Ovary (tissue), 10 donors: Measurements from ENCODE around the gene PPP1R2B. TPM values are rescaled to one million over a fixed set of nuclear protein-coding genes. Genes with fewer than 3 reads are reported as not detected.

Source experiments
- DNase-seq, 5 donors: peaks; one replicate each; pipeline ENCODE4 v3.0.0-alpha.2; 2019 to 2020
- H3K27ac ChIP-seq, 2 donors: fragments of 200-600 bp; one replicate each; pipeline versions ENCODE4 v1.5.1 to v1.8.0; 2019 to 2022
- H3K27me3 ChIP-seq: fragments of 200-600 bp; one replicate; pipeline ENCODE4 v1.8.0; 2022
- H3K36me3 ChIP-seq: fragments of 200-600 bp; sonication (generic); one replicate; pipeline ENCODE4 v1.5.1; 2019
- H3K4me1 ChIP-seq: one replicate; pipeline ENCODE4 v1.8.1; 2013; ENCODE audit warnings: mild to moderate bottlenecking, moderate library complexity; ENCODE audit not compliant: insufficient read depth
- H3K4me3 ChIP-seq: fragments of 200-600 bp; sonication (generic); one replicate; pipeline ENCODE4 v1.5.1; 2017
- H3K9me3 ChIP-seq, 2 donors: fragments of 200-600 bp in 1 of 2; sonication (generic) in 1 of 2; one replicate each; pipeline versions ENCODE4 v1.5.1 to v1.8.1; 2013 to 2019; ENCODE audit warnings: mild to moderate bottlenecking in 1 of 2, moderate library complexity in 1 of 2
- CTCF ChIP-seq, 3 donors: fragments of 450-650 bp in 2 of 3; fragments of 200-600 bp in 1 of 3; IDR thresholded peaks; one replicate each; pipeline versions ENCODE4 v1.5.1 to v1.8.0; 2016 to 2022; ENCODE audit warnings: antibody characterized with exemption in 3 of 3, mild to moderate bottlenecking in 1 of 3
- EP300 ChIP-seq: sonication (generic); formaldehyde crosslinking; IDR thresholded peaks from one replicate; pipeline ENCODE4 v1.6.1; 2017; ENCODE audit warnings: antibody characterized with exemption
- POLR2A ChIP-seq: fragments of 450-650 bp; IDR thresholded peaks from one replicate; pipeline ENCODE4 v1.6.1; 2017; ENCODE audit warnings: antibody characterized with exemption, mild to moderate bottlenecking, moderate library complexity
- WGBS, 3 donors: extraction: QIAGEN DNeasy Blood & Tissue Kit in 1 of 3; methylation state at CpG; one replicate each; pipeline versions ENCODE4 v1.1.5 to v1.1.7; 2013 to 2017; 5-methylcytosine and 5-hydroxymethylcytosine counted together
- intact Hi-C, 4 donors: fragments of 100-400 bp; cut with DNase I; formaldehyde crosslinking; loops; one replicate each; pipeline versions ENCODE4 v1.11.0 to v1.15.1; 2022 to 2023
- long read RNA-seq, 3 donors: library from polyadenylated mRNA in 2 of 3; unstranded in 2 of 3; transcript quantifications; one replicate each; pipeline ENCODE4 v2.0.0 and lab custom pipeline, GENCODE V29; 2021 to 2026
- polyA plus RNA-seq, 2 donors: library from polyadenylated mRNA; stranded (reverse); fragments of 200-250 nt in 1 of 2; fragments of 350-450 nt in 1 of 2; fragmentation: Illumina TruSeq in 1 of 2; extraction: RNeasy Lipid Tissue Mini Kit (QIAGEN cat#74804) in 1 of 2; gene quantifications; one replicate each; pipeline ENCODE4 v1.2.3, GENCODE V29; 2013 to 2014
- total RNA-seq, 7 donors: library from RNA; depleted of rRNA in 2 of 7; stranded (reverse); fragments of >200 nt in 2 of 7; fragmentation: NEBNext Ultra II Directional in 3 of 7; extraction: Animal tissue kit (Norgen Biotek cat#: 25700) in 3 of 7; gene quantifications; one replicate each; pipeline versions ENCODE4 v1.1.0 to v1.2.4, GENCODE V29; 2016 to 2023
- donor health status: DM: no; HTN: no; CAD: no; lungs with moderate emphysema.
- donor health status: DM: no; HTN: no; CAD: no.
- donor health status: Bipolar disorder and iron deficiency.
- donor health status: DM: yes; HTN: yes; CAD: no.
- donor health status: DM: no; HTN: no; CAD: no.
- donor health status: DM: yes; HTN: yes; CAD: no.

PPP1R2B gene
- total RNA-seq (not detected), polyA plus RNA-seq (not detected)
- long read RNA-seq, donor 1 = 0 reads
- long read RNA-seq, donor 2 = 0 reads
- long read RNA-seq, donor 3 = 0 reads

DNA sequence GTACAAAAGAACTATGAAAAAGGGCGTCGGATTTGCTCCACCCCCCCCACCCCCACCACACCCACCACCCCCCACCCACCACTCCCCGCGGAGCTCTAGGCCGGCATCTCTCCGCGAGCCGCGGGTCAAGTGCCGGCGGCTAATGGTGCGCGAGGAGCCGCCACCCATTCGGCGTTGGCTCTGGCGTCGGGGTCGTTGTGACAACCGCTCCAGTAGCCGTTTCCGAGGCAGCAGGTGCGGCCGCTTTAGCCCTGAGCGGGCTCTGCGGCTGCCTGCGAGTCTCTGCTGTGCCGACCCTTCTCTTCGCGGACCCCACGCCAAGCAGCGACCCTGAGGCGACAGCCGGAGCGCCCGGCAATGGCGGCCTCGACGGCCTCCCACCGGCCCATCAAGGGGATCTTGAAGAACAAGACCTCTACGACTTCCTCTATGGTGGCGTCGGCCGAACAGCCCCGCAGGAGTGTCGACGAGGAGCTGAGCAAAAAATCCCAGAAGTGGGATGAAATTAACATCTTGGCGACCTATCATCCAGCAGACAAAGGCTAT is at the start of gene PPP1R2B:
PPP1R2B (plus strand) TSS at position 90 of the 546 bp plus-strand sequence; CDS start at position 358, 268 bp downstream.
- no peak within 1 kb of the TSS for H3K4me3 ChIP-seq
- no peak within 1 kb of the TSS for H3K27ac ChIP-seq
- no peak for DNase-seq
- H3K9me3 ChIP-seq = peaks cover 0 to 3% of the 10 kb centered on the region in 2 donors
- WGBS, 3 donors = 42 to 68% (median 53%) methylated on average over 48 of the region's 48 CpGs
- intact Hi-C loops = no loop called here
- H3K36me3 ChIP-seq = no peaks in the 10 kb centered on the region
- H3K4me1 ChIP-seq = no peaks in the 10 kb centered on the region
- no peaks in the 10 kb centered on the region for H3K27me3 ChIP-seq
- TF ChIP-seq POLR2A (no peak), CTCF (IDR thresholded peaks at IDR 0.05) (no peak), EP300 (no peak)

- Histone ChIP-seq H3K4me1 (no peaks in the 10 kb centered on the region), H3K9me3 (no peaks in the 10 kb centered on the region), H3K4me3 (no peak overlapping the region), H3K27ac (no peak overlapping the region), H3K36me3 (no peaks in the 10 kb centered on the region), H3K27me3 (no peaks in the 10 kb centered on the region)
- 78 to 84% (median 81%) methylated on average over 3 of the region's 3 CpGs for WGBS, 3 donors
- TF ChIP-seq POLR2A (no peak), EP300 (no peak), CTCF (IDR thresholded peaks at IDR 0.05) (no peak)
- intact Hi-C loops = no loop called here
- DNase-seq = no peak
Measured at GRCh38 chr5:156800929-156801328, 49.2 kb upstream of the PPP1R2B start.

DNA sequence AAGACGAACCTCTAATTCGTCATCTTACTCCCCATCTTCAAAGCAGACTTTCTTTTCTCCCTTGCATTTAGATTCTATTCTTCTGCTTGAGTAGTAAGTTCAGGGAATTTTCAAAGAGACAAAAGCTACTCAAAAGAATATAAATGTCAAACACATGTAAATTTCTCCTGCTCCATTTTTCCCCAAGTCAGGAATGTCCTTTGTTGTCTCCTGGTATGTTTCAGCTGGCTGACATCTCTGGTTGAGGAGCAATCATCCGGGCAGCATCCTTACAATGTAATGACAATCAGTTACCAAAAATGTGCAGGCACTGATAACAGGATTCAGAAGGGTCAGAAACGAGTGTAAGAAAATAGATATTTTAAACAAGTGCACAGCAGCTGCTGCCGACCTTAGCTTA is 47.6 kb upstream of the PPP1R2B start:
- Histone ChIP-seq H3K27me3 (no peaks in the 10 kb centered on the region), H3K4me1 (no peaks in the 10 kb centered on the region), H3K36me3 (no peaks in the 10 kb centered on the region), H3K9me3 (no peaks in the 10 kb centered on the region), H3K27ac (no peak overlapping the region), H3K4me3 (no peak overlapping the region)
- no peak for TF ChIP-seq POLR2A
- intact Hi-C loops = no loop called here
- DNase-seq = no peak
- WGBS, 3 donors = 58 to 60% (median 60%) methylated on average over 5 of the region's 5 CpGs

- Histone ChIP-seq H3K36me3 (no peaks in the 10 kb centered on the region), H3K4me1 (no peaks in the 10 kb centered on the region), H3K4me3 (no peak overlapping the region), H3K9me3 (no peaks in the 10 kb centered on the region), H3K27me3 (no peaks in the 10 kb centered on the region), H3K27ac (no peak overlapping the region)
- 19 to 34% (median 21%) methylated on average over 2 of the region's 2 CpGs for WGBS, 3 donors
- TF ChIP-seq EP300 = no peak
- intact Hi-C loops = no loop called here
- DNase-seq = no peak
Measured at GRCh38 chr5:156803404-156803803, 46.7 kb upstream of the PPP1R2B start.

DNA sequence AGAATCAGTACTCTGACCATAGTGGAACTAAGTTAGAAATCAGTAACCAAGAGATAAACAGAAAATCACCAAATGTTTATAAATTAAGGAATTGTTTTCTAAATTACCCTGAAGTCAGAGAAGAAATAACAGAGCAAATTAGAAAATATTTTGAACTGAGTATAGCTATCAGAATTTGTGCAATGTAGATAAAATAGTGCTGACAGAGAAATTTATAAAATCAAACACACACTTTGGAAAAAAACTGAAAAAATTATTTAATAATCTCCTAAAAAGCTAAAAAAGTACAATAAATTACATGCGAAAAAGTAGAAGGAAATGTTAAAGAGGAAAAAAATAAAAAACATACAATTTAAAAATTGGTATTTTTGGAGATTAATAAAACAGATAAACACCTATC is 37.1 kb upstream of the PPP1R2B start:
- H3K36me3 ChIP-seq = no peaks in the 10 kb centered on the region
- H3K9me3 ChIP-seq = no peaks in the 10 kb centered on the region
- no peak overlapping the region for H3K27ac ChIP-seq
- DNase-seq = no peak
- 71 to 95% (median 85%) methylated on average over 1 of the region's 1 CpG for WGBS, 3 donors
- no peak overlapping the region for H3K4me3 ChIP-seq
- intact Hi-C loops = no loop called here
- H3K4me1 ChIP-seq = no peaks in the 10 kb centered on the region
- TF ChIP-seq POLR2A (no peak), EP300 (no peak), CTCF (IDR thresholded peaks at IDR 0.05) (no peak)
- no peaks in the 10 kb centered on the region for H3K27me3 ChIP-seq
